H54 (cell line): ENCODE results near the gene PRPF6.

ENCODE experiments used
- DNase-seq: peaks from one replicate; pipeline ENCODE4 v3.0.0; 2011; ENCODE audit warnings: low spot score, mixed read lengths; ENCODE audit not compliant: insufficient read length
- FAIRE-seq: peaks from 3 replicates; lab custom pipeline; 2011; peaks lifted over from hg19 to GRCh38; lab: Jason Lieb, UNC
- POLR2A ChIP-seq: IDR thresholded peaks from 2 replicates; pipeline ENCODE4 v1.6.1; 2011; ENCODE audit warnings: low read depth, mild to moderate bottlenecking, low read length

The PRPF6 gene

DNA sequence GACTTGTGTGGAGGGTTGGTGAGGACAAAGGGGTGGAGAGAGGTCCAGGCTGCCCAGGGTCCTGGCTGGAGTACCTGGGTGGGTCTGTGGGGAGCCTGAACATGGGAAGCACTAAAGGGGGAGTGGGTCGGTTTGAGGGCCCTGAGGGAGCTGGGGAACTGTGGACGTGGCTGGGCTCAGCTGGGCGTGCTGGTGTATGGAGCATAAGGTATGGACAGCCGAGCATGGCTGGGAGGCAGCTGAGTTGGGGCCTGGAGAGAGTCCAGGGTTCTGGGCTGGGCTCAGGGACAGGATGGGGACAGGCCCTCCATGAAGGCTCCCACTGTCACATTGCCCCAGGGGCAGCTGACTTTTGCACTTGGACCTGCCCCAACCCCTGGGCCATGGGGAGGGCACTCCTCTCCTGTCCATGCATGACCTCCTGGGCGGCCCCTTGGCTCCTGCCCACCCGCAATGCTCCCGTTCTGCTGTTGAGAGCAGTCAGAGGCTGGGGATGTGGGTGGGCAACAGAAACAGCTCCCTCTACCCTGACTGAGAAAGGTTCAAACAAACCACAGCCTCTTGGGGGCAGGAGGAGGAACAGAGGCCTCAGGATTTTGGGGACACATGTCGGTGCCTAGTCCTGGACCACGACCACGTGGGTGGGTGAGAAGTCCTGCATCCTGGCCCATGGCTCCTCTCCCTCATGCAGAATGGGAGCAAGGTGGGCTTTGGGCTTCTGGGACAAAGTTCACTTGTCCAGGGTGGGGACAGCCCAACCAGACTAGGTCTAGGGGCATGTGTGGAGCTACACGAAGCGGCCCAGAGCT is 59.5 kb downstream of the PRPF6 start:
- FAIRE-seq (no peak), DNase-seq (no peak)
- no peak for TF ChIP-seq POLR2A

DNA sequence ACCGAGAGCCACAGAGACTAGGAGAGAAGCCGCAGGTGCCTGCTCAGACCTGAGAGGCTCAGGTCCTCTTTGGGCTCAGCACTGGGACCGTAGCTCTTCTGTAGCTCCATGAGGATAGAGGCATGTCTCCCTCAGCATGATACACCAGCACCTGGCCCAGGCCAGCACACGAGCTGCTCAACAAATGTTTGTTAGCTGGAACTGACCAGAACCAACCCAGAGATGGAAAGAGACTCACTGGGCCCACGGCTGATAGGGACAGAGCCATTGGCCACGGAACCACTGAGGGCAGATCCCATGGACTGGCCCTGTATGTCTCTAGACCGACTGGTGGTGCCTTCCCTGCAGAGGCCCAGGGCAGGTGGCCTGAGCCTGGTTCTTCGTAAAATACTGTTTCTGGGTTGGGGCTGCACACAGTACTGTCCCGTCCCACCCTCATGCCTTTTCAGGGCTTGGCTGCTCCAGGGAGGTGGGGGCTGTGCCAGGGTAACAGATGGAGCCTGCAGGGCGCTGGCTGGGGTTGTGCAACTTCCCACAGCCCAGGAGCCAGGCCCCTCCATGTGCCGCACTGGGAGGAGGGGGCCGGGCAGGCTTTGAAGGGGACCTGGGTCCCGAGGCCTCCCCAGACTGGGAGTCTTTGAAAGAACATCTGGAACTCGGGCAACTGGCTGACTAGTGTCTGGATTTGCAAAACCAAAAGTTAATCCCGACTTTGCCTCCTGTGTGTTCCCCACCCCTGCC is 60.3 kb downstream of the PRPF6 start:
- TF ChIP-seq POLR2A, result no peak
- DNase-seq (no peak), FAIRE-seq (no peak)

DNA sequence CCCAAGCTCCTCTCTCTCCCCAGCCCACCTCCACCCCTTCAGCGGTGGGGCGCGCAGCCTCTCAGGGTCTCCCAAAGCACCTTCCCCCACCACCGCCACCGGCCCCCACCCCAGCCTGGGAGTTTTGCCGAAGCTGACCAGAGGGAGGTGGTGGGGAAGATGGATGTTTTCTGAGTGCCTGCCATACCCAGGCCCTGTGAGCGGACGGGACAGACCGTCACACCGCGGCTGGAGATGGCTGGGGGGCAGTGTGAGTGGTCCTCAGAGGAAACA is 60.8 kb downstream of the PRPF6 start:
- no peak for TF ChIP-seq POLR2A
- FAIRE-seq (no peak), DNase-seq (no peak)

DNA sequence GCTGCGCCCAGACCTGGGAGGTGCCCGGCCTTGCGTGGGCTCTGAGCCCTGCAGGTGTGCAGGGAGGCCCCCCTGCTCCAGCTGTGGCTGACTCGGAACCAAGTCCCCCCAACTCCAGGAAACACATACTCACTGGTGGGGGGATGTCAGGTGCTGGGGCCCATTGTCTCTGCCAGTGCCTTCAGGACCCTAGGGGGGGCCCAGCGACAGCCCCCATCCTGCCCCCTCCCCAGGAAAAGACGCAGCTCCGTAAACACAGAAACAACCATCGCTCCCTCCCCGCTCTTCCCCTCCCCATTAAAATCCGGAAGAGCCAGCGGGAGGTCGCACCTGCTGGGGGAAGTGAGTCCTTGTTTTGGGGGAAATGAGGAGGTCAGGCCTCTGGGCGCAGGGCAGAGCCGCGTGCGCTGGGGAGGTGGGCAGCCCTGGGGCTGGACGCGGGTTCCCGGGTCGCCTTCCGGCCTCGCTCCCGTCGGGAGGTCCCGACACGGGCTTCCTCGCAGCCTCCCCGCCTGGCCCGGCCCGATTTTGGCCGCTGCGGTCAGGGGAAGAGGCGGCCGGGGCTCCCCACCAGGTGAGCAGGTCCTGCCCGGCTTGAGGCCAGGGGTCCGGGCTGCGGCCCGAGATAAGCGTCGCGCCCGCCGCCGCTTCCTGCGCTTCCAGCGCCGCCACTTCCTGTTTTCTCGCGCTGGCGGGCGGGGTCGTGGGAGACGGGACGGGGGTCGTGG is 61.3 kb downstream of the PRPF6 start:
- FAIRE-seq (no peak), DNase-seq (no peak)
- TF ChIP-seq POLR2A, result no peak

DNA sequence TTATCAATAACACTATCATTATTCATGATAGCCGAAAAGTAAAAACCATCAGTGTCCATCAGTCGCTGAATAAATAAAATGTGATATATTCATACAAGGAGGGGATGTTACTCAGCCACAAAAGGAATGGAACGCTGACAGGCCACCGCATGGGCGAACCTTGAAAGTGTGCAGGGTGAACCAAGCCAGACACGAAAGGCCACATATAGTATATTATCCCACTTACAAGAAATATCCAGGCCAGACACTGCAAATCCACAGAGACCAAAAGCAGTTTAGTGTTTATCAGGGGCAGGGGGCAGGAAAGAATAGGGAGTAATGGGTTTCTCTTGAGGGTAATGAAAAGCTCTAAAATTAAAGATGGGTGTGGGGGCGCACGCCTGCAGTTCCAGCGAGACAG is 62.8 kb downstream of the PRPF6 start:
- no peak for FAIRE-seq
- no peak for TF ChIP-seq POLR2A
- no peak for DNase-seq

DNA sequence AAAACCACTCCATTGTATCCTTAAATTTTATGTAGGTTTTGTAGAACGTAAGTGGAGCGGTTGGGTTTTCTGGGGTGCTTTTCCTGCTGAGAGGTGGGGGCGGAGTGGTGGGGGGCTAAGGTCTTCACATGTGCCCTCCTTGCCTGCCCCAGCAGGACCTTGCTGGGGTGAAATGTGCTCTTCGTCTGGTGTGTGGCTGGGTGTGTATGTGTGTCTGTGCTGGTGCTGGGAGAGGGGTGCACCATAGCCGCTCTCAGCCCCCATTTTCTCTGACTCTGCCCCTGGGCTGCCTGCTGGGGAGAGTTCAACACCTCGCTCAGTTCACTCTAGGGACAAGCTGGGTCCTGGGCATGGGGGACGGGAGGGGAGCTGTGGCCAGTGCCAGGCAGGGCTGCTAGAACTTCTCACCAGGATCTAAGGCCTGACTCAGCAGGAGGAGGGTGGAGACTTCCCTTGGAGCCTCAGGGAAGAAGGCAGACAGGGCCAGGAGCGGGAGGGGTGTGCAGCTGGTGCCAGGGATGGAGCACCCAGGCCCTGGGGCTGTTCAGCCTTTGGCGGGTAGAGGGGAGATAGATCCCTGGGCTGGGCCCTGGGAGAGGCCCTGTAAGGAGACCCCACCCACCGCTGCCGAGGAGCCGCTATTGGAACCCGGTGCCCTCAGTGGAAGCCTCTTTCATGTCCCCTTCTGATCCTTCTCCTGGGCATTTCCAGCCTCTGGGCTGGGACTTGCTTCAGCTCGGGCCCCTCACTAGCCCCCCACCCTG is 63.7 kb downstream of the PRPF6 start:
- DNase-seq (peak; percentile 96), FAIRE-seq (no peak)
- no peak for TF ChIP-seq POLR2A

DNA sequence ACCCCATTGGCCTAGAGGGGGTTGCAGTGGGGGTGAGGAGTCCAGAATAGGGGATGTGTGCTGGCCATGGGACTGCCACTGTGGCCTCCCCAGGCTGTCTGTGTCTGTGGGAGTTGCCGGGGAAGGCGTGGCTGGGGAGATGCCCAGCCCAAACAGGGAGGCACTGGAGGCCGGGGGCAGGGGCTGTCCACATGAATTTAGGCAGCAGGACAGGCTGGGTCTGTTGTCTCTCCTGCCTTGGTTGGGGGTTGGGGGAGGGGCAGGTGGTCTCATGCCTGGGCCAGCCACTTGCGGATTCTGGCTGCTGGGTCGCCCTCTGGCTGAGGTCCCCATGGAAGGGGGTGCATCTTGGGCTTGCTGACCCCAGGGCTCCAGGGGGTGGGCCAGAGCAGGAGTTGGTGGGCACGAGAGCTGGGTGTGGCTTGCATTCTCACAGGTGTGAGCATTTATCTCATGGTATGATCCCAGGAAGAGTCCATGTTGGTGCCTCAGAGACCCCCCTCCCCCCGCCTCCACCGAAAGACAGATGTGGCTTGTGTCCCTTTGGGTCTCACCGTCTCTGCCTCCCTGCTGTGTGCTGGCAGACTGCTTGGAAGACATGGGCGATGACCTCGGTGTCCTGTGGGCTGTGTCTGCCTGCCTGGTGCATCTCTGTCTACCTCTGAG is 64.5 kb downstream of the PRPF6 start:
- TF ChIP-seq POLR2A, result no peak
- no peak for DNase-seq
- no peak for FAIRE-seq

DNA sequence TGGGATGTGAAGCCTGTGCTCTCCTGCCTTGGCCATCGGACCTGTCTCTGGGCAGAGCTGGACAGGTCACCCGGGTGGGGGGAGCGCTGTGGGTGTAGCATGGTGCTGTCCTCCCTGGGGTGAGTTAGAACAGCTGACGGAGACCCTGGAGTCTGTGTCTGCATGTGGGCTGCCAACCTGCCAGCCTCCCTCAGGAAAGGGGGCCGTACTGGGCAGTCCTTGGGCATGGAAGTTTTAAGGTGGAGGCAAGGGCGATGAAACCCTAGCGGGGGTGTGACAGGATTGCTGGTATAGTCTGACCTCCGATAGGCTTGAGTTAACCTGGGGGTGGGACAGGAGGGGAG is 66.1 kb downstream of the PRPF6 start:
- FAIRE-seq (no peak), DNase-seq (no peak)
- TF ChIP-seq POLR2A, result no peak

DNA sequence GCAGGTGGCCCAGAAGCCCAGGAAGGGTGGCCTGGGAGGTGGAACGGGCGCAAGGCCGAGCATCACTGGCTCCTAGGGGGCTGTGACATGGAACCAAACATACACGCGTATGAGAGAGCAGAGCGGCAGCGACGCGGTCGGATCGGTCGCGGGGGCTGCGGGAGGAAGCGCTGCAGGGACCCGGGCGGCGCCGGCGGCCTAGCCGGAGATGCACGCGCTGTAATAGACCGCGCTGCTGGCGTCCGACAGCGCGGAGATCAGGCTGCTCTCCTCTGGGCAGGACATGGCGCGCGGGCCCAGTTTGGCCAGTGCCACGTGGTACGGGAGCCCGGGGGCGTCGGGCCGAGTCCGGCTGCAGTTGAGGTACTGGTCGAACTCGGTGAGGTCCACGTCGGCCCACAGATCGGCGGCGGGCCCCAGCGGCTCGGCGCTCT is 67.1 kb downstream of the PRPF6 start:
- DNase-seq (no peak), FAIRE-seq (no peak)
- no peak for TF ChIP-seq POLR2A

DNA sequence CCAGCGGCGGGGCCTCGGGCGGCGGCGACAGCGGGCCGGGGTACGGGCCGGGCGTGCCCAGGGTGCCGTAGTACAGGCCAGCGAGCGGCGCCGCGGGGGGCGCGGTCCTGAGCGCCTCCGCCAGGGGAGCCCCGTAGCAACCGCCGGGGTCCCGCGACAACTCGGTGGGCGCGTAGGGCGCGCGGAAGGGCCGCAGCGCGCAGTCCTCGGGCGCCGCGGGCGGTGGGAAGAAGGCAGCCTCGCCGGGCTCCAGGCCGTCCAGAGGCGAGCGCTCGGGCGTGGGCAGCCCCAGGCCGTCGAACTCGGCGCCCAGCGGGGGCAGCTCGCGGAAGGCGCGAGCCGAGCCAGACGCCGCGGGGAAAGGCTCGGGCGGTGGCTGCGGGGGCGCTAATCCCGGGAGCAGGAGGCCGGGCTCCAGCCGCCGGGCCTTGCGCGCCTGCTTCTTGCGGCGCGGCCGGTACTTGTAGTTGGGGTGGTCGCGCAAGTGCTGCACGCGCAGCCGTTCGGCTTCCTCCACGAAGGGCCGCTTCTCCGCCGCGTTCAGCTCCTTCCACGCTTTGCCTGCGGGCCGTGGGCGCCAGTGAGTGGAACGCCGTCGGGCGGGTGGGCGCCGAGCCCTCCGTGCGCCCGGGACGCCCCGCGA is 67.6 kb downstream of the PRPF6 start:
- FAIRE-seq, result no peak
- no peak for TF ChIP-seq POLR2A

DNA sequence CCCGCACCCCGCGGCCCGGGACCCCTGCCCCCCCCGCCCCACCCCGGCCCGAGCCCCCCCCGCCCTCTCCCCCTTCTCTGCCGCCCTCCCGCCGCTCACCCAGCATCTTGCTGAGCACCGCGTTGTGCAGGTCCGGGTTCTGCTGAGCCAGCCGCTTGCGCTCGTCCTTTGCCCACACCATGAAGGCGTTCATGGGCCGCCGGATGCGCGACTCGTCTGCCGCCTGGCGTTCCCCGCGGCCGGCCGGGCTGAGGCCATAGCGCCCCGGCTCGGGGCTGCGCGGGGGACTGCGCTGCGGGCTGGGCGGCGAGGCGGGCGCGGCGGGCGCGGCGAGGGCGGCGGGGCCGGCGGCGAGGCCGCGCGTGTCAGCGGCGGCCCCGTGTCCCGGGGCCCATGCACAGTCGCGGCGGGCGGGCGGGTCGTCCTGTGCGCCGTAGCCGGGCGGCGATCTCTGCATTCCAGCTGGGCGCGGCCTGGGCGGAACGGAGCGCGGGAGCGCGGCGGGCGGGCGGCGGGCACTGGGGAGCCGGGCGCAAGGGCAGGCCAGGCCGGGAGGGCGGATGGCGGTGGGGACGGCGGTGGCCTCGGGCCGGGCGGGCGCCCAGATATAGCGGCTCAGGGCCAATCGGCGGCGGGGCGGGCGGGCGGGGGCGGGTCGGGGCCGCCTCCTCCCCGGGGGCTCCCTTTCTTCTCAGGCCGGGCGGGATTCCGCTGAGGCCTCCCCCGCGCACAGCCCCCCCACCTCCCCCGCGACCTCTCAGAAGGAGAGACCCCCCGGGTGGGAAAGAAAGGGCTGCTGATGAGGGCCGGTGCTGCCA is 68.3 kb downstream of the PRPF6 start, which contains the start of gene SOX18:
Gene SOX18 (minus strand): TSS at position 580 of the 818 bp plus-strand sequence. CDS start 123 bp downstream, at position 457.
- DNase-seq (no peak), FAIRE-seq (no peak)
- TF ChIP-seq POLR2A, result peak; percentile 39

More for the DNA sequence above, 67.6 kb downstream of the PRPF6 start:
- no peak for DNase-seq

DNA sequence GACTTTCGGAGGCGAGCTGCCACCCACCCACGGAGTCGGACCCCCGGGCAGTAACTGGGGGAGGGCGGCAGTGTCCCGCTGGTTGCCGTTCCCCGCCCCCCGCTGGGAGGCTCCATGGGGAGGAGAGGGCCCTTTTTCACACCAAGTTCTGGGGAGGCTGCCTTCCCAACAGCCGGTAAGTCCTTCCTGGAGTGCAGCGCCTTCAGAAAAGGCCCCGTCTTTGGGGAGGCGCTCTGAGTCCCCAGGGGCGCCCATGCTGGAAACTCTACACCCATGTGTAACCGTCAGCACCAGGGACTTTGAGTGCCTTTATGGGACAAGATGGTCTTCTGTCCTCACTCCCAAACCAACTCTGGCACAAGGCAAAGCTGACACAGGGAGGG is 68.9 kb downstream of the PRPF6 start:
- no peak for FAIRE-seq

More for the DNA sequence above, 68.9 kb downstream of the PRPF6 start:
- TF ChIP-seq POLR2A, result no peak
- DNase-seq, result no peak
